ENCODE data around the gene OLIG1.

Gene OLIG1

GRCh38 chr21:33089395-33090119 lies 19.6 kb downstream of the OLIG1 start:
- in situ Hi-C loops (cut with MboI; ENCODE audit: low sequenced_read_pairs), result no loop called here

- in situ Hi-C loops (cut with MboI; ENCODE audit: low sequenced_read_pairs), result no loop called here
Measured at GRCh38 chr21:33096426-33096825, 26.5 kb downstream of the OLIG1 start.

- in situ Hi-C loops (cut with MboI; ENCODE audit: low sequenced_read_pairs), result no loop called here
Measured at GRCh38 chr21:33099131-33099530, 29.2 kb downstream of the OLIG1 start.

GRCh38 chr21:33101300-33101911 lies 31.5 kb downstream of the OLIG1 start:
- in situ Hi-C loops (cut with MboI; ENCODE audit: low sequenced_read_pairs), result no loop called here

GRCh38 chr21:33105088-33105487 lies 35.1 kb downstream of the OLIG1 start:
- in situ Hi-C loops (cut with MboI; ENCODE audit: low sequenced_read_pairs), result no loop called here

GRCh38 chr21:33108228-33108627 lies 38.3 kb downstream of the OLIG1 start:
- in situ Hi-C loops (cut with MboI; ENCODE audit: low sequenced_read_pairs), result no loop called here

GRCh38 chr21:33109574-33110339 lies 39.8 kb downstream of the OLIG1 start:
- in situ Hi-C loops (cut with MboI; ENCODE audit: low sequenced_read_pairs), result no loop called here

- in situ Hi-C loops (cut with MboI; ENCODE audit: low sequenced_read_pairs), result no loop called here
Measured at GRCh38 chr21:33110340-33110715, 40.4 kb downstream of the OLIG1 start.

- in situ Hi-C loops (cut with MboI; ENCODE audit: low sequenced_read_pairs), result no loop called here
Measured at GRCh38 chr21:33111577-33111976, 41.6 kb downstream of the OLIG1 start.

GRCh38 chr21:33112151-33112550 lies 42.2 kb downstream of the OLIG1 start:
- in situ Hi-C loops (cut with MboI; ENCODE audit: low sequenced_read_pairs), result no loop called here

GRCh38 chr21:33112681-33113080 lies 42.7 kb downstream of the OLIG1 start:
- in situ Hi-C loops (cut with MboI; ENCODE audit: low sequenced_read_pairs), result no loop called here

GRCh38 chr21:33113131-33113530 lies 43.2 kb downstream of the OLIG1 start:
- in situ Hi-C loops (cut with MboI; ENCODE audit: low sequenced_read_pairs), result no loop called here

- in situ Hi-C loops (cut with MboI; ENCODE audit: low sequenced_read_pairs), result no loop called here
Measured at GRCh38 chr21:33114276-33114675, 44.3 kb downstream of the OLIG1 start.

GRCh38 chr21:33115631-33116510 lies 45.9 kb downstream of the OLIG1 start:
- in situ Hi-C loops (cut with MboI; ENCODE audit: low sequenced_read_pairs), result no loop called here

GRCh38 chr21:33116676-33117075 lies 46.7 kb downstream of the OLIG1 start:
- in situ Hi-C loops (cut with MboI; ENCODE audit: low sequenced_read_pairs), result no loop called here

- in situ Hi-C loops (cut with MboI; ENCODE audit: low sequenced_read_pairs), result no loop called here
Measured at GRCh38 chr21:33117101-33117888, 47.4 kb downstream of the OLIG1 start.
